Muscle of back (tissue), 11 donors: ENCODE measurements around the gene RPS6KL1. TPM values are rescaled to one million over a fixed set of nuclear protein-coding genes. Genes with fewer than 3 reads are reported as not detected.
A peak's percentile ranks its signal among the peaks of the same experiment; 100 is the strongest.

Experiments used
- DNase-seq, 3 donors: peaks; one replicate each; pipeline versions ENCODE4 v3.0.0 to v3.0.0-alpha.2; 2013
- polyA plus RNA-seq, 10 donors: library from polyadenylated mRNA; unstranded; fragments of 120-200 nt; gene quantifications; one replicate each; pipeline ENCODE4 v1.2.1, GENCODE V29; 2013; ENCODE audit not compliant: insufficient read length in 10 of 10

RPS6KL1 gene
- polyA plus RNA-seq, 10 donors, result 4.0 to 12.8 (median 9.6) TPM

GRCh38 chr14:74952180-74952665 lies 29.2 kb upstream of the RPS6KL1 start:
- no peak for DNase-seq

DNA sequence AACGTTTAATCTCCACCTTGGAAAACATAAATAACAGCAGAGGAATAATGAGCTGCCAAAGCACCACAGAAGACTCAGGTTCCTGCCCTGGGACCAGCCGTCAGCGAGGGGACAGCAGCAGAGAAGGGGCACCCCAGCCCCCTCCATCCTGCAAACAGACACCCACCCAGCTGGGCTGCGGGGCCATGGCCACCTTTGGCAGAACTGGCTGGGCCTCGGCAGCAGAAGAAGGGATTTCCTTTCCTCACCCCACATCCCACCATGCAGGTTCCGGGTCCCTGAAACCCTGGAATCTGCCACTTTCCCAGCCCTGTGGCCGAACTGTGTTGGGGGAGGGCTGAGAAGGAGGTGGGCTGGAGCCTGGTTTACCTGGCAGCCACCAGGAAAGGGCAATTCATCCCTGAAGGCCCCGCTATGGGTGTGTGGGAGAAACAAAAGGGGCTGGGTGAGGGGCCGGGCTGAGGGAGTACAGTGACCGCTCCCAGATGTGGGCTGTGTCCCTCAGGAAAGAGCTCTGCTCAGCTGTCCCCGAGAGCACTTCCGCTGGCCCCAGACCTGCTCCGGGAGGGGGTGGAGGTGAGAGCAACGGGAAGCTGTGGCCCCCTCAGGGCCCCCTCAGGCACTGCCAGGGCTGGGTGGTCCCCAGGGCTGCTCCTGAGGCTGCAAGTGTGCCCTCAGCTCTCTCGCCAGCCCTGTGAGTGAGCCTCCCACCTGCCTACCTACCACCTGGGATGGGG lies 28.6 kb upstream of the RPS6KL1 start:
- no peak for DNase-seq

GRCh38 chr14:74950795-74951442 lies 27.9 kb upstream of the RPS6KL1 start:
- no peak for DNase-seq

DNA sequence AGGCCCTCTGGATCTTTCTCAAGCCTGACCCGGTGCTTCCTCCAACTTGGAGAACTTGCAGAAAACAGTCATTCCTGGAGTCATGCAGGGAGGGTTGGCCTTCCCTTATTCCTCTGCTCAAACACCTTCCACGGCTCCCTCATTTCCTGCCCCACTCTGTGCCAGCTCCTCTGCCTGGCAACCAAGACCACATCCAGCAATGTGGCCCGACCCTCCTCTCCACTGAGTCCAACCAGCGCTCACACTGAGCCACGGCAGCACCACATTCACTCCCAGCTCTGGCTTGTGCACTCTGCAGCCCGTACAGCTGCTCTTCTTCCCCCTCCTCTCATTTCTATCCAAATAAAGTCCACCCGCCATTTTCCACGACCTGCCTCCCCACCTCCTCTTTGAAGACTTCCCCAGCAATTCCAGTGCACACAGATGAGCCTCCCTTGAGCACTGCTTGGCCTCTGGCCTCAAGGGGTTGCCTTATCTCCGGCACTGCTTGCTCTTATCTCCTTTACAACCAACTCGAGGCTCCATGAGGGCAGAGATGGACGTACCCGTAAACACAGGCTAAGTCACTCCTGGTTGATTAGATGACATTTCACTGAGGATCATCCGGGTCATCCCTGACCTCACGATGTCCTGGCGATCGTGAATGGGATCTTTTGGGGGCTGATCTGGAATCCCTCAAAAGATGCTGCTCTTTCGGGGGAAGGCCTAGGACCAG lies 27.0 kb upstream of the RPS6KL1 start:
- no peak for DNase-seq

- no peak for DNase-seq
These were observed 26.1 kb upstream of the RPS6KL1 start for GRCh38 chr14:74949191-74949601.

GRCh38 chr14:74948228-74949175 lies 25.4 kb upstream of the RPS6KL1 start:
- DNase-seq, result no peak

DNA sequence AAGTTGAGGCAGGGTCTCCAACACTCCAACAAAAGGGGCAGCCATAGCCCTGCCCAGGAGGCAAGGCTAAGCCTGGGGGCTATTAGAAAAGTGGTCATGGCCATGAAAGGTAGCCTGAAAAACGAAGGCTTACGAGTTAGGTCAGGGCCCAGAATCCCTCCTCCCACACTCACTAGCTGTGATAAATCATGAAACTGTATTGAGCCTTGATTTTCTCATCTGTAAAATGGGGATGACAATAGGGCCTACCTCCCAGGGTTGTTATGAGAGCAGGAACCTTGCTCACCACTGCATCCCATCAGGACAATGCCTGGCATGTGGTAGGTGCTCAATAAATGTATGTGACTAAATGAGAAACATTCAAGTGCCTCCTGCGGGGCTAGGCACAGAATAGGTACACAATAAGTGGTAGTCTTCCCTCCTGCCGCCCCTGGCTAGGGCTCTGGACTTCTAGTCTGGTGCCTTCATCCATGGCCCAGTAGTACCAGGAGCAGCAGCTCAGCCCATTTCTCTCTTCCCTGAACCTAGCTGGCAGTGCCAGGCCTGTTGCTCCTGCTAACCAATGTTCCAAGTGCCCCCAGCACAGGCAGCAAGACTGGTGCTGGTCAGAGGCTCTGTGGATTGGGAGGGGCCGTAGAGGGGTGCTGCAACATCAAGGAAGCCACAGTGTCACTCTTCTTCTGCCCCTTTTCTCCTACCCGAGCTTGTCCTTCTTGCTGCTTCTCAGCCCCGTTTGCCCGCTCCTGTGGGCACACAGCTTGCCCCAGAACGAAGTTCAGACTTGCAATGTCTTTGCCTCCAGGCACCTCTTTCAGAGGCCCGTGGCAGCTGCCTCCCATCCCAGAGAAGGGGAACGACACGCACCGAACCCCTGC lies 24.5 kb upstream of the RPS6KL1 start:
- DNase-seq, result no peak

GRCh38 chr14:74946659-74947281 lies 23.7 kb upstream of the RPS6KL1 start:
- no peak for DNase-seq

DNA sequence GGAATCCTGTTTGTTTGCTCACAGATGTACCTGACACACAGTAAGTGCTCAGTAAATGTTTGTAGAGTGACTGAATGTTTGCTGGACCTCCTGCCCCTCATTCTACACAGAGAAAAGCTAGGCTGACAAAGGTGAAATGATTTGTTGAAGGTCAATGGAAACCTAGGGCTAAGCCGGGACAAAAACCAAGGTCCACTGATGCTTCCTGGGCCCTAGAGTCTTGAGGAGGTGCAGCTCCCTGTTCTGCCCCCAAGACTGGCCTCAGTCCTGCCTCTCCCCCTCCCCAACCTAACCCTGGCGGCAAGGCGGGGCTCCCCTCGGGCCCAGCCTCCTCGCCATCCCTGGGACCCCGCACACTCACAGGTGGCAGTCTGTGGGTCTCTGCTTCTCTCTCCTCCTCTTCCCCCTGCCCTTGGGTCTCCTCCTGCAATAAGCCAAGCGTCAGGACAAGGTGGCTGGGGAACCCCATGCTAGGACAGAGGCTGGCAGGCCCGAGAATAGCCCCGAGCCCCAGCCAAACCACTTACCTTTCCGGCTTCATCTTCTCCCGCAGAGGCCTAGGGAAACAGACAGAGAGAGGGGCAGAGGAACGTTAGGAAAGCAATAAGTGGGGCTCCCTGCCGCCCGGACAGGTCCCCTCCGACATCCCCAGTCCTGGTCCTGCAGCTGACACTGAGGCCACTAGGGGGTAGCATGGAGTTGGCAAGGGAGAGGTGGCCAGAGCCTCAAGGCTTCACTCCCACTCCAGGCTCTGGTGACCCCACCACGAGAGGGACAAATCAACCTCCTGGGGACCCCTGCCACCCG lies 23.0 kb upstream of the RPS6KL1 start:
- peak; percentile 66 to 87 (median 80) for DNase-seq

DNA sequence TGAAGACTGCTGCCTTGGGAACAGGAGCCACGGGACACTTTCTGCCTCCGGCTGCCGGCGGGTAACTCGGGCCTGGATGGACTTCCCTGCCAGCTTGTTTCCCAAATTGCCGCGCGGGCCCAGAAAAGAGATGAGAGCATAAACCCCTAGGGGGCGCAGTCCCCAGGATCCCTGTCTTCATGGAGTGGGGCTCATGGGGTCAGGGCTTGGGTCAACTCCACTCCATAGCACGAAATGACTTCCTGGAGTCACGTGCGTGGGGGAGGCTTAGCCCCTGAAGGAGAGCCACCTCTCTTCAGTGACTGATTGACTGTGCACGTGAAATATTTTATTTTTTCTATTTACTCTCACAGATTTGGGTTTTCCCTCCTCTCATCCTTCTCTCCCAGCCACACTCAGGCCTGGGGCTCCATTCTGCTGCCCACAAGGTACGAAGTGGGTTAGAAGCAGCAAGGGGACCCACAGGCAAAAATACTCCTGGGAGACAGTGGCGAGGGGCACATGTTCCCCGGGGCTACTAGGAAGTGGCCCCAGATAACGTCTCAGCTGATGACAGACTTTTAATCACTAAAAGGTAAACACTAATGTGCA lies 22.3 kb upstream of the RPS6KL1 start:
- no peak for DNase-seq

GRCh38 chr14:74942608-74943007 lies 19.5 kb upstream of the RPS6KL1 start:
- no peak for DNase-seq

GRCh38 chr14:74942181-74942580 lies 19.1 kb upstream of the RPS6KL1 start:
- DNase-seq, result no peak

GRCh38 chr14:74941676-74942097 lies 18.6 kb upstream of the RPS6KL1 start:
- no peak for DNase-seq

DNA sequence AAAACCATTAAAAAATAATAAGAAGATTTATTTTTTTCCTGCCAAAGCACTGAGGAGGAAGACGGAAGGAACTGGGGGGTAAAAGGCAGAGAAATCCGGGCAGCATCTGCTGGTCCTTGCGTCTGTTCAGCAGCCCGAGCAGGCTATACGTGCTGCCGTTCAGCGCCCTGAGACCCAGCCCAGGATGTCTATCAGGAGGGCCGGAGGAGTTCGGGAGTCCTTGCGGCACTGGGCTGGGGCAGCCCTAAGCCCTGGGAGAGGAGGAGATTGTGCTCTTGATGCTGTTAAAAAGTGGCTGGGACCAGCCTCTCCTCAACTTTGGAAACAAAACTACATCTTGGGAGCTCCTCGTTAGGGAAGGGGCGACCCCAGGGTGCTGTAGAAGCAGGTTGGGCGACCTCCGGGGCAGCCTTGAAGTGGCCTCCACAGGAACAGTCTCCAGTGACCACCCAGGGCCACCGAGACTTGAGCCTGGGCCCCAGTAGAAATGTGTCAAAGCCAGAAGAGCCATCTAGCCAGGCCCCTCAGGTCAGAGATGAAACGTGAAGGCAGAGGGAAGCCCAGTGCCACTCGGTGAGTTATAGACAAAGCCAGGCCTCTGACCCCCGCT lies 18.0 kb upstream of the RPS6KL1 start:
- no peak for DNase-seq

- DNase-seq, result no peak
These were observed 15.8 kb upstream of the RPS6KL1 start for GRCh38 chr14:74938531-74939495.

GRCh38 chr14:74937171-74937570 lies 14.1 kb upstream of the RPS6KL1 start:
- no peak for DNase-seq

- no peak for DNase-seq
These were observed 13.7 kb upstream of the RPS6KL1 start for GRCh38 chr14:74936731-74937130.
